Endodermal cell (in vitro differentiated cells): ENCODE data around the gene RHOB. TPM values are rescaled to one million over a fixed set of nuclear protein-coding genes. Genes with fewer than 3 reads are reported as not detected.

Experiments
- DNase-seq: peaks from one replicate; pipeline ENCODE4 v3.0.0-alpha.2; 2017
- H3K27ac ChIP-seq: 2 replicates; pipeline ENCODE4 v1.5.1; 2013; ENCODE audit warnings: mild to moderate bottlenecking, low read depth, low read length, moderate library complexity
- H3K27me3 ChIP-seq: 2 replicates; pipeline ENCODE4 v1.6.1; 2013; ENCODE audit warnings: mild to moderate bottlenecking, low read length, moderate library complexity; ENCODE audit not compliant: insufficient read depth, control insufficient read depth, poor library complexity, severe bottlenecking
- H3K36me3 ChIP-seq: 2 replicates; pipeline ENCODE4 v1.7.0; 2013; ENCODE audit warnings: mild to moderate bottlenecking, low read length, moderate library complexity; ENCODE audit not compliant: control insufficient read depth, insufficient read depth
- H3K4me1 ChIP-seq: one replicate; pipeline ENCODE4 v1.7.0; 2013; ENCODE audit warnings: low read length; ENCODE audit not compliant: control insufficient read depth, insufficient read depth
- H3K4me3 ChIP-seq: 2 replicates; pipeline ENCODE4 v1.5.1; 2013; ENCODE audit warnings: mild to moderate bottlenecking, low read length, moderate library complexity
- H3K9ac ChIP-seq: 2 replicates; pipeline ENCODE4 v1.6.1; 2013; ENCODE audit warnings: mild to moderate bottlenecking, low read length, moderate library complexity; ENCODE audit not compliant: poor library complexity, severe bottlenecking; ENCODE audit errors: extremely low read depth
- H3K9me3 ChIP-seq: 2 replicates; pipeline ENCODE4 v1.6.1; 2013; ENCODE audit warnings: mild to moderate bottlenecking, low read length, moderate library complexity; ENCODE audit not compliant: control insufficient read depth
- H3K27ac Mint-ChIP-seq: 2 replicates; pipeline ENCODE4 v1.8.0; 2020; ENCODE audit warnings: mixed read lengths
- H3K27me3 Mint-ChIP-seq: 2 replicates; pipeline ENCODE4 v1.8.0; 2021; ENCODE audit warnings: mild to moderate bottlenecking, mixed read lengths; ENCODE audit not compliant: insufficient read depth
- H3K36me3 Mint-ChIP-seq: 2 replicates; pipeline ENCODE4 v1.8.0; 2020; ENCODE audit warnings: low read depth, mixed read lengths
- H3K4me1 Mint-ChIP-seq: 2 replicates; pipeline ENCODE4 v1.8.0; 2020; ENCODE audit warnings: mixed read lengths
- H3K4me3 Mint-ChIP-seq: 2 replicates; pipeline ENCODE4 v1.8.0; 2020; ENCODE audit warnings: mild to moderate bottlenecking, moderate library complexity, mixed read lengths
- H3K9me3 Mint-ChIP-seq: 2 replicates; pipeline ENCODE4 v1.8.0; 2020; ENCODE audit warnings: mild to moderate bottlenecking, mixed read lengths
- CTCF ChIP-seq: fragments of 200-600 bp; sonication (generic); conservative IDR thresholded peaks from 2 replicates; pipeline ENCODE4 v1.5.0; 2021; ENCODE audit warnings: antibody characterized with exemption, mild to moderate bottlenecking
- WGBS, 2 experiments: methylation state at CpG; one replicate each; pipeline versions ENCODE4 v1.1.5 to v1.1.7; 2013; ENCODE audit warnings: missing lambda C conversion rate in 2 of 2, mixed read lengths in 1 of 2; ENCODE audit not compliant: insufficient coverage in 1 of 2, insufficient read length in 1 of 2; 5-methylcytosine and 5-hydroxymethylcytosine counted together
- total RNA-seq, 2 donors: library from RNA; stranded (reverse); fragmentation: NEBNext Ultra II Directional in 1 of 2; extraction: Animal tissue kit (Norgen Biotek cat#: 25700) in 1 of 2; gene quantifications; 2 replicates in 1 of 2; 3 replicates in 1 of 2; pipeline ENCODE4 v1.2.1, GENCODE V29; 2021

RHOB gene
- total RNA-seq, 2 donors from 2014 or later: 25.6 to 47.0 TPM

DNA sequence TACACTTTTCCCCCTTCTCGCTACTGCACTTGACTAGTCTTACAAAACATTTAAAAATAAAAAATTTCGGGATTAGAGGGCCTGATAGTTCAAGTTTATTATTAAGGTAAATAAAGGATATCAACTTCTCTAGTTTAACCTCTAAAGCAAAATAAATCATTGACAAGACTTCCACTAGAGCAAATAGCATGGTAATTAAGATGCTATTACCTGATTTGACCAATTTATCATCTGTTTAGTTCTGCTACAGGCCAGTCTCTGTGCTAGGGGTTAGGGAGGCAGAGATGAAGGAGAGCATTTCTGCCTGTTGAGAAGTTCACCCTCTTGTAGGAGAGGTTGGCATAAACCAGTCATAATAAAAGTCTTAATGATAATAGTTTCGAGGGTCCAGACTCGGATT, 34.0 kb downstream of the RHOB start:
- Mint-ChIP-seq H3K4me1 (no peaks in the 10 kb centered on the region), H3K9me3 (no peaks in the 10 kb centered on the region), H3K27ac (no peak overlapping the region), H3K27me3 (peaks cover 18% of the 10 kb centered on the region), H3K36me3 (no peaks in the 10 kb centered on the region), H3K4me3 (no peak overlapping the region)
- Histone ChIP-seq H3K27ac (no peak overlapping the region), H3K9ac (no peak overlapping the region), H3K36me3 (no peaks in the 10 kb centered on the region), H3K4me3 (no peak overlapping the region), H3K9me3 (peaks cover 6% of the 10 kb centered on the region), H3K4me1 (no peaks in the 10 kb centered on the region), H3K27me3 (no peaks in the 10 kb centered on the region)
- 73 to 94% methylated on average over 2 to 3 of the region's 4 CpGs for WGBS, 2 experiments
- TF ChIP-seq CTCF: no peak
- no peak for DNase-seq

DNA sequence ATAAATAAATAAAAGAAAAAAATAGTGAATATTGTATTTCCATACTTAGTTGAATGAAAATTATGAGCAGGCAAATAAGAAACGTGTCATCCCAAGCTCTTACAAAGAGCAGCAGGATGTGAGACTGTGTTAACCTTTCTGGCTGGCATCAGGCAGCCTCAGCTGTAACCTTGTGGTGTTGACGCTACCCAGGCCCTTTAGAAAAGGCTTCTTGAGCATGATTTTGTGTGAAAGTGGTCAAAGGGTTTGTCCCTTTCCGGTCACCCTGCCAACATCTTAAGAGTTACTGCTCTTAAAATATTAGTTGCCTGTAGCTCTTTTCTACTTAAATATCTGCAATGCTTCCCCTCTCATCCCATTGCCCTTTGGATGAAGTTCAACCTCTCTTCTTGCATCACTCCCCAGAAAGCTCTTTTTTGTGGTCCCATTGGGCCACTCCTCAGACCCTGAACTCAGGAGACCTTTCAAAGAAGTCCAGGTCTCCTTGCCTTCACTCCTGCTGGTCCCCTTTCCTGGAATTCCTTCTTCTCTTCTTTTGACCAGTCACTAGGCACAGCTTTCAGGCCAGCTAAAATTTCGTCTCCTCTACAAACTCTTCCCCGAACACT, 35.0 kb downstream of the RHOB start:
- no peaks in the 10 kb centered on the region for H3K27me3 ChIP-seq
- no peak overlapping the region for H3K4me3 ChIP-seq
- 89 to 90% methylated on average over 5 of the region's 5 CpGs for WGBS, 2 experiments
- Mint-ChIP-seq H3K9me3 (no peaks in the 10 kb centered on the region), H3K36me3 (no peaks in the 10 kb centered on the region), H3K4me1 (no peaks in the 10 kb centered on the region), H3K4me3 (no peak overlapping the region), H3K27me3 (peaks cover 21% of the 10 kb centered on the region), H3K27ac (no peak overlapping the region)
- H3K9me3 ChIP-seq: peaks cover 6% of the 10 kb centered on the region
- no peaks in the 10 kb centered on the region for H3K36me3 ChIP-seq
- DNase-seq: no peak
- H3K9ac ChIP-seq: no peak overlapping the region
- H3K27ac ChIP-seq: no peak overlapping the region
- H3K4me1 ChIP-seq: no peaks in the 10 kb centered on the region
- no peak for TF ChIP-seq CTCF

DNA sequence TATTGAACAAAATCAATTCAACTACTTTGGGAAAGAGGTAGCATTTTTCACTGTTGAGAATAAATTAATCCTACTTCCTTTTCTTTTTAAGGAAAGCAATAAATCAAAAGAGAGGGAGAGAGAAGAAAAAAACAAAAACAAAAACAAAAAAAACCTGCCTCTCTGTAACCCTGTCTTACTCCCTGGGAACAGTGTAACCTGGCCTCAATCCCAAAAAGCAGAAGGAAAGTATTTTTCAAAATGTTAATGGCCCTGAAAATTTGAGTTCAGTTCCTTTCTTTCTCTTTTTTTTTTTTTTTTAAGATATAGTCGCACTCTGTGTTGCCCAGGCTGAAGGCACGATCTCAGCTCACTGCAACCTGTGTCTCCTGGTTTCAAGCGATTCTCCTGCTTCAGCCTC, 35.9 kb downstream of the RHOB start:
- Histone ChIP-seq H3K27me3 (no peaks in the 10 kb centered on the region), H3K9me3 (peaks cover 6% of the 10 kb centered on the region), H3K4me3 (no peak overlapping the region), H3K9ac (no peak overlapping the region), H3K36me3 (no peaks in the 10 kb centered on the region), H3K27ac (no peak overlapping the region), H3K4me1 (no peaks in the 10 kb centered on the region)
- DNase-seq: no peak
- no peak overlapping the region for H3K27ac Mint-ChIP-seq
- H3K36me3 Mint-ChIP-seq: no peaks in the 10 kb centered on the region
- no peaks in the 10 kb centered on the region for H3K9me3 Mint-ChIP-seq
- H3K4me3 Mint-ChIP-seq: no peak overlapping the region
- WGBS, 2 experiments: 92 to 93% methylated on average over 3 of the region's 3 CpGs
- TF ChIP-seq CTCF: no peak
- peaks cover 24% of the 10 kb centered on the region for H3K27me3 Mint-ChIP-seq
- H3K4me1 Mint-ChIP-seq: peaks cover 6% of the 10 kb centered on the region
